GM19240 (cell line): ENCODE results near the gene REC114.

ENCODE experiments used
- DNase-seq: peaks from one replicate; pipeline ENCODE4 v3.0.0; 2011; ENCODE audit warnings: low spot score; ENCODE audit not compliant: insufficient read length

REC114 gene

GRCh38 chr15:73602992-73603391 is 160.0 kb downstream of the REC114 start:
- DNase-seq = no peak

DNA sequence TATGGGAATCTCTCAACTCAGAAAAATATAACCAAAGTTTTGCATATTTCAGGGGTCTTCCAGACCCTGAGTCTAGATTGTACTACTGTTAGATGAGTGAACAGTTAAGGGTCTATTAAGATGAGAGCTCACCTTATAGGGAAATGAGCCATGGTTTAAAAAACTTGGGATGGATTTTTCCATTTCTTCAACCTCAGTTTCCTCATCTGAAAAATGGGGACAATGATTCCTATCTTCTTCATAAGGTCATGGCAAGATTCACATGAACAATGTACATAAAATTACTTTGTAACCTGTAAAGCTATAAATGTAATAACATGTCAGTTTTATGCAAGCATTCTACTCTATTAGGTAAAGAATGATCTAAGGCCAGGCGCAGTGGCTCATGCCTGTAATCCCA is 161.5 kb downstream of the REC114 start:
- DNase-seq = no peak

GRCh38 chr15:73605759-73606436 is 162.9 kb downstream of the REC114 start:
- no peak for DNase-seq

- no peak for DNase-seq
Observed at GRCh38 chr15:73607405-73607804, 164.4 kb downstream of the REC114 start.

GRCh38 chr15:73607843-73608242 is 164.9 kb downstream of the REC114 start:
- DNase-seq = no peak

DNA sequence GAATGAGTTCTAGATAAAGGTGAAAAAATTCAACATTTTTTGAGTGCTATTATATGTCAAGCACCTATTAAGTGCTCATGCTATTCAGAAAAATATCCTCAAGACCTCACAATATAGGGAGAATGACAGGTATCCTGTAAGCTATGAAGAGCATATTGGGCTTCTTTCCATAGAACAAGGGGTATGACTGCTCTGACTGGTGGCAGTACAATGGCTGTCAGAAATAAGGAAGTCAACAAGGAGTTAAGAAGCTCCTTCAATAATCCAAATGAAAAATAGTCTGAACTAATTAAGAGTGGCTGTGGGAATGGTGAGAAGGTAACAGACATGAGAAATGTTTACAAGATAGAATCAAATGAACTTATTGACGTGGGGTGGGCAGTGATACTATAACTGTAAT is 165.5 kb downstream of the REC114 start:
- DNase-seq = no peak

- no peak for DNase-seq
Observed at GRCh38 chr15:73608941-73609340, 166.0 kb downstream of the REC114 start.
